Astrocyte of the cerebellum (primary cell): ENCODE measurements around the gene EPAS1.

Source experiments
- DNase-seq: peaks from one replicate; pipeline ENCODE4 v3.0.0-alpha.2; 2011; ENCODE audit warnings: low read depth
- H3K4me3 ChIP-seq: 2 replicates; pipeline ENCODE4 v1.5.1; 2011; ENCODE audit warnings: mild to moderate bottlenecking, low read depth, low read length, moderate library complexity
- in situ Hi-C: cut with HindIII; loops from 2 replicates; pipeline ENCODE4 v1.10.0; 2017; ENCODE audit warnings: low sequenced_read_pairs
- TF ChIP-seq, protein P1 (sequence below): IDR thresholded peaks from 2 replicates; pipeline ENCODE4 v1.5.1; 2012; ENCODE audit warnings: low read length, low read depth, moderate library complexity, mild to moderate bottlenecking; ENCODE audit errors: missing control alignments

The EPAS1 gene

DNA sequence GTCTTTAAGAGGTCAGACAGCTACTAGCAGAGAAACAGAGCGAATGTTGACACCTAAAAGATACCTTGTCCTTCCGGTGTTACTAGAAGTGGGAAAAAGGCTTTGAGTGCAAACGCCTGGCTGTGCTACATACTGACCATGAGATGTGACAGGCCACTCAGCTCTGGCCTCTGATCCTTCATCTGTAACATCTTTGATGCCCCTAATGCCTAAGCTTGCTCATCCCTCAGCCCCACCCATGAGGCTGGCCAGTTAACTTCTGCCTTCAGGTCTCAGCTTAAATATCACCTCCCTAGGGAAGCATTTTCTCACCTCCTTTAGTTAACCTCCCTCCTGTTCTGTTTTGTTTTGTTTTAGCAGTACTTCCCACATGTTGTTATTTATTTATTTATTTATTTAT, 15.9 kb downstream of the EPAS1 start:
- no peak overlapping the region for H3K4me3 ChIP-seq
- TF ChIP-seq, protein P1, sequence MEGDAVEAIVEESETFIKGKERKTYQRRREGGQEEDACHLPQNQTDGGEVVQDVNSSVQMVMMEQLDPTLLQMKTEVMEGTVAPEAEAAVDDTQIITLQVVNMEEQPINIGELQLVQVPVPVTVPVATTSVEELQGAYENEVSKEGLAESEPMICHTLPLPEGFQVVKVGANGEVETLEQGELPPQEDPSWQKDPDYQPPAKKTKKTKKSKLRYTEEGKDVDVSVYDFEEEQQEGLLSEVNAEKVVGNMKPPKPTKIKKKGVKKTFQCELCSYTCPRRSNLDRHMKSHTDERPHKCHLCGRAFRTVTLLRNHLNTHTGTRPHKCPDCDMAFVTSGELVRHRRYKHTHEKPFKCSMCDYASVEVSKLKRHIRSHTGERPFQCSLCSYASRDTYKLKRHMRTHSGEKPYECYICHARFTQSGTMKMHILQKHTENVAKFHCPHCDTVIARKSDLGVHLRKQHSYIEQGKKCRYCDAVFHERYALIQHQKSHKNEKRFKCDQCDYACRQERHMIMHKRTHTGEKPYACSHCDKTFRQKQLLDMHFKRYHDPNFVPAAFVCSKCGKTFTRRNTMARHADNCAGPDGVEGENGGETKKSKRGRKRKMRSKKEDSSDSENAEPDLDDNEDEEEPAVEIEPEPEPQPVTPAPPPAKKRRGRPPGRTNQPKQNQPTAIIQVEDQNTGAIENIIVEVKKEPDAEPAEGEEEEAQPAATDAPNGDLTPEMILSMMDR: no peak
- DNase-seq: no peak
- in situ Hi-C loops: no loop called here

DNA sequence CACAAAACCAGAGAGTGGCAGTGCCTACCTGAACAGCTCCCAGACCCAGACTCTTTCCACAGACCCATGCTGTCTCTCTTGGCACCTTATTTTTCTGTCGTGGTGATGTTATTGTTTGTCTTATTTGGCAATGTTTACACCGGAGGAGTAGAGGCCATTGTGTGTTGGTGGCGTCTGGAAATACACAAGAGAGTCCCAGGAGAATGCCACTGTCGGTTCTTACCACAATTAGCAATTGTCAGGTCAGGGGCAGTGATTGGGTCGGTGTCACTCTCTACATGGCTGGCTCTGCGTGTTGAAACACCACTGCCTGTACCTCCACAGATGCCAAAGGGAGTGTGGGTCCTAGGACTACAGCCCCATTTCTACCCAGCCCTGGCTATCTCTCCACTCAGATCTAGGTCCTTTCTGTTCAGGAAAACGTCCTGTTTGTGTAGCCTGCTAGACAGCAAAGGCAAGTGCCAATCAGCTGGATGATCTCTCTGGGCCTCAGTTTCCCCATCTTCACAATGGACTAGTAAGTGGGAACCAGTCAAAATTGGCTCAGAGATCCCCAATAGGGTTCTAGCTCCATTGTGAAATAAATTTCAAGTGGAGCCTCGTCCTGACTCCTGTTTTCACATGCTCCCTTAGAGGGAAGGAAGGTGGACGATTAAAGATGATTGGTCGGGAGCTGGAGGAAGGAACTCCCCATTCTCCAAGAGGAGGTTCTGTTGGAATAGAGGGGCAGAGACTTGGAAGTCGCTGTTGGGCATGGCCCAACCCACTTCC, 17.0 kb downstream of the EPAS1 start:
- H3K4me3 ChIP-seq: no peak overlapping the region
- in situ Hi-C loops: no loop called here
- DNase-seq: no peak
- TF ChIP-seq, protein P1: no peak

DNA sequence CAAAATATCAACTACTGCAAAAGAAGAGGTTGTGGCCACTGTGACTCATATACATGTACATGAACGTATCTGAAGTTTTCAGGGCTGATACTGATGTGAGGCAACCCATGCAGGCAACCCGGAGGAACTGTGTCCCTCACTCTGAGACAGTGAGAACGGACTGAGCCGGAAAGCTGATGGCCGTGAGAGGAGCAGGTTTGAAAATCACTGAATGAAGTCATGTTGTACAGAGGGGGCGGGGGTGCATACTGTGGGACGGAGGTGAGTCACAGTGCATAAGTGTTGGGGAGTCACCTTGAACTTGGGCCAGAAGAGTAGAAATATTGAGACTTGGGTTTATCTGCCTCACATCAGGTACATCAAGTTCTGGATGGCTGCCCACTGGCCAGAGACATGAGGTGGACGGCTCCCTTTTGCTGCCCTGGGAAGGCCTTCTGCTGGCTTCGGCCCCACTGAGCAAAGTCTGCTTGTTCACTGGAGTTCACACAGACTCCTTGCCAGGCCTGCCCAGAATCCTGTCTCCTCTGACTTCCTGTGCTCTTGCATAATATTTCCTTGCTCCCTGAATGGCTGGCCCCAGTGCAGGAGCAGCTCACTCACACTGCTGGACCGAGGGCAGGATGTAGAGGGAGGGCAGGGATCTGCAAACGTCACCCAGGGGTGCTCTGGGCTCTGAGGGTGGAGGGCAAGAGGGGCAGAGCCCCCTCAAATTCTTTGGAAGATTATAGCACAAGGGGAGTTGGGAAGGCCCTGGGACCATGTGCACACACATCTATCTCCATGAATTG, 18.1 kb downstream of the EPAS1 start:
- TF ChIP-seq, protein P1: no peak
- no peak overlapping the region for H3K4me3 ChIP-seq
- in situ Hi-C loops: no loop called here
- peak; percentile 75 for DNase-seq

DNA sequence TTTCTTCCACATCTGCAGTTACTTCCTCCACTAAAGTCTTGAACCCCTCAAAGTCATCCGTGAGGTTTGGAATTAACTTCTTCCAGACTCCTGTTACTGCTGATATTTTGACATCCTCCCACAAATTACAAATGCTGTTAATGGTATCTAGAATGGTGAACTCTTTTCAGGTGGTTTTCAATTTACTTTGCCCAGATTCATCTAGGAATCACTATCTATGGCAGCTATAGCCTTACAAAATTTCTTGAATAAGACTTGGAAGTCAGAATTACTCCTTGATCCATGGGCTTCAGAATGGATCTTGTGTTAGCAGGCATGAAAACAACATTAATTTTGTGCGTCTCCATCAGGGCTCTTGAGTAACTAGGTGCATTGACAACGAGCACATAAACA, 19.9 kb downstream of the EPAS1 start:
- in situ Hi-C loops: no loop called here
- H3K4me3 ChIP-seq: no peak overlapping the region
- DNase-seq: no peak
- TF ChIP-seq, protein P1: no peak

DNA sequence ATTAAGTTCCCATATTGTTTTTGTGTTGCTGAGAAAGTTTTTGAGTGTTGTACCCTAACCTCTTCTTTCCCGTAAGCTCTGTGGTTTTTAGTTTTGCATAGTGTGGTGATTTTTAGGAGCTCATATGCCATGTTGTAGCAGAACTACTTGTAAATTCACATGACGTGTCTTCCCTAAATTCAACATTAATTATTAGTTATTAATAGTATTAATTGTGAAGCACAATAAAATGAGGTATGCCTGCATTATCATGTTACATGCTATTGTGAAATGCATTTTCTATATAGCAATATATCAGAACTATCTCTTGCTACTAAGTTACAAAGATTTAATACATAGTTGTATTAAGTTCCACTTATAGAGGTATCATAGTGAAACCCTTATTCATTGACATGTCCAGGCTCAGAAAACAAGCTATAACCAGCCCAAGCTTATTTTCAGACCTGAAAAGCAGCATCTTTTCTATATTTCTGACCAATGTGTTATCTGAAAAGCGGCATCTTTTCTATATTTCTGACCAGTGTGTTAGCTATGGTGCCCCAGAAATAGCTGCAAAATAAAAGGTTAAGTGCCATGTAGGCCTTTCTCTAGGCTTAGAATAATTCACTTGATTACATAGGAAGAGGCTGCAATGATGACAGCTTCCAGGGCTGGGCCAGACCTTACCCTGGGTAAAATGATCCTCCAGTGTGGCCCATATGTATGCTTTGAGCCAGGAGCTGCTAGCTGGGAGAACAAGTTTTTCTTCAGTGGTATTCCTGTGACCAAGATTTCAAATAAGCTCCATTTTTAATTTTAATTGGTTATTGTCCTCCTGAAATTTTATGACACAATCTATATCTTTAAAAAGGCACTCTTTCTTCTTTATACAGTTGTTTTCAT, 21.6 kb downstream of the EPAS1 start:
- in situ Hi-C loops: no loop called here
- DNase-seq: no peak
- TF ChIP-seq, protein P1: no peak
- no peak overlapping the region for H3K4me3 ChIP-seq

DNA sequence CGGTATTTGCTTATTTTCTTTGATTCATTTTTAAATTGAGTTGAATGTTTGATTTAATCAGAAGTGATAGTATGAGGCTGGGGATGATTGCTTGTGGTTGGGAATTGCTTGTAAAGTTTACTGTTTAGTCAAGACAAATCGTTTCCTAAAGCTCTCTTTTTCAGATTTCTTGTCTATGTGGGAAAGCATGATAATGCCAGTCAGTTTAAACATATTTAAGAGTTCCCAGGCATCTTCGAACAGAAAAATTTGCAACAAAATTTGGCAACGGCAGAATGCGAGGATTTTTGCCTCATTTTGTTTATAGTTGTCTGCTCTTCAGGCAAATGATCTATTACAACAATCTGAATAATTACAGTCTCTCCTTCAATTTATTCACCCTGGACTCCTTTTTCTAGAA, 22.5 kb downstream of the EPAS1 start:
- TF ChIP-seq, protein P1: no peak
- H3K4me3 ChIP-seq: no peak overlapping the region
- in situ Hi-C loops: loop anchor here (10.0 kb wide), 1 partner anchor 45 kb away; no protein-coding TSS in a partner anchor
- no peak for DNase-seq
